Liver (tissue), 9 donors: ENCODE measurements around the gene RAB28. TPM values are rescaled to one million over a fixed set of nuclear protein-coding genes. Genes with fewer than 3 reads are reported as not detected.
"Not testable (repeated sequence)": the region's sequence is repeated elsewhere in the genome, so short reads cannot be mapped to it uniquely, and the experiment has no call there.

Experiments
- DNase-seq: peaks from one replicate; pipeline ENCODE4 v3.0.0-alpha.2; 2017; ENCODE audit warnings: low spot score
- H3K27ac ChIP-seq, 2 donors: one replicate each; pipeline ENCODE4 v1.7.0; 2013; ENCODE audit warnings: inconsistent platforms in 2 of 2, low read length in 2 of 2, control low read depth in 1 of 2, low read depth in 1 of 2, mild to moderate bottlenecking in 1 of 2
- H3K27me3 ChIP-seq, 4 donors: one replicate each; pipeline versions ENCODE4 v1.6.1 to v1.7.0; 2013; ENCODE audit warnings: low read length in 3 of 4, inconsistent platforms in 1 of 4, mild to moderate bottlenecking in 1 of 4, moderate library complexity in 1 of 4; ENCODE audit not compliant: control insufficient read depth in 4 of 4, insufficient read depth in 4 of 4
- H3K36me3 ChIP-seq, 4 donors: one replicate each; pipeline versions ENCODE4 v1.6.1 to v1.7.0; 2013; ENCODE audit warnings: low read length in 3 of 4, mild to moderate bottlenecking in 3 of 4, low read depth in 1 of 4, moderate library complexity in 1 of 4; ENCODE audit not compliant: control insufficient read depth in 4 of 4, insufficient read depth in 3 of 4
- H3K4me1 ChIP-seq, 4 donors: one replicate each; pipeline versions ENCODE4 v1.6.1 to v1.7.0; 2013; ENCODE audit warnings: low read length in 3 of 4, mild to moderate bottlenecking in 3 of 4, moderate library complexity in 1 of 4; ENCODE audit not compliant: control insufficient read depth in 4 of 4, insufficient read depth in 4 of 4
- H3K4me3 ChIP-seq, 3 donors: one replicate each; pipeline versions ENCODE4 v1.6.1 to v1.7.0; 2013; ENCODE audit warnings: low read length in 3 of 3, control low read depth in 1 of 3, low read depth in 1 of 3, mild to moderate bottlenecking in 1 of 3
- H3K9ac ChIP-seq, 2 donors: one replicate each; pipeline ENCODE4 v1.7.0; 2013; ENCODE audit warnings: low read length in 2 of 2, mild to moderate bottlenecking in 2 of 2, moderate library complexity in 2 of 2, control low read depth in 1 of 2, low read depth in 1 of 2
- H3K9me3 ChIP-seq, 4 donors: one replicate each; pipeline versions ENCODE4 v1.6.1 to v1.7.0; 2013; ENCODE audit warnings: low read length in 3 of 4; ENCODE audit not compliant: control insufficient read depth in 4 of 4
- ATF3 ChIP-seq: IDR thresholded peaks from 2 replicates; pipeline ENCODE4 v1.6.1; 2016; ENCODE audit warnings: antibody characterized with exemption
- EGR1 ChIP-seq, 2 donors: IDR thresholded peaks; 2 replicates each; pipeline ENCODE4 v1.6.1; 2016 to 2018; ENCODE audit warnings: antibody characterized with exemption in 2 of 2, low read depth in 2 of 2
- FOXA1 ChIP-seq: IDR thresholded peaks from 2 replicates; pipeline ENCODE4 v1.6.1; 2016; ENCODE audit warnings: antibody characterized with exemption
- FOXA2 ChIP-seq: IDR thresholded peaks from 2 replicates; pipeline ENCODE4 v1.6.1; 2016; ENCODE audit warnings: antibody characterized with exemption
- GABPA ChIP-seq, 2 donors: IDR thresholded peaks in 1 of 2; conservative IDR thresholded peaks in 1 of 2; 2 replicates each; pipeline ENCODE4 v1.6.1; 2016; ENCODE audit warnings: antibody characterized with exemption in 2 of 2, mild to moderate bottlenecking in 1 of 2, moderate library complexity in 1 of 2
- HNF4G ChIP-seq: IDR thresholded peaks from 2 replicates; pipeline ENCODE4 v1.6.1; 2016; ENCODE audit warnings: antibody characterized with exemption
- JUND ChIP-seq, 2 donors: IDR thresholded peaks; 2 replicates each; pipeline ENCODE4 v1.6.1; 2016; ENCODE audit warnings: antibody characterized with exemption in 2 of 2
- NR2F2 ChIP-seq: IDR thresholded peaks from 2 replicates; pipeline ENCODE4 v1.6.1; 2016; ENCODE audit warnings: antibody characterized with exemption
- RAD21 ChIP-seq, 2 donors: IDR thresholded peaks; 2 replicates each; pipeline ENCODE4 v1.6.1; 2016; ENCODE audit warnings: antibody characterized with exemption in 2 of 2, mild to moderate bottlenecking in 2 of 2
- TAF1 ChIP-seq: conservative IDR thresholded peaks from 2 replicates; pipeline ENCODE4 v1.6.1; 2016; ENCODE audit warnings: antibody characterized with exemption, mild to moderate bottlenecking
- YY1 ChIP-seq: IDR thresholded peaks from 2 replicates; pipeline ENCODE4 v1.6.1; 2016; ENCODE audit warnings: antibody characterized with exemption, mild to moderate bottlenecking
- ZBTB33 ChIP-seq: IDR thresholded peaks from 2 replicates; pipeline ENCODE4 v1.6.1; 2016; ENCODE audit warnings: antibody characterized with exemption
- WGBS: extraction: QIAGEN DNeasy Blood & Tissue Kit; methylation state at CpG from one replicate; pipeline ENCODE4 v1.1.7; 2013; 5-methylcytosine and 5-hydroxymethylcytosine counted together
- polyA plus RNA-seq, 2 donors: library from polyadenylated mRNA; stranded (reverse) in 1 of 2; unstranded in 1 of 2; fragments of 200-250 nt in 1 of 2; fragments of >200 nt in 1 of 2; fragmentation: Nextera tagmentation in 1 of 2; extraction: Ambion mirVana in 1 of 2; gene quantifications; one replicate each; pipeline versions ENCODE4 v1.2.1 to v1.2.3, GENCODE V29; 2013 to 2015
- total RNA-seq, 2 donors: library from RNA; depleted of rRNA; stranded (reverse); fragments of >200 nt; gene quantifications; one replicate each; pipeline ENCODE4 v1.2.3, GENCODE V29; 2014
- TF ChIP-seq, protein P1 (sequence below): fragments of 150-350 bp; IDR thresholded peaks from 2 replicates; pipeline ENCODE4 v1.5.1; 2017; ENCODE audit warnings: improper control_type of control experiment, low read depth, low read length; ENCODE audit not compliant: missing input control
- donor health status: healthy.
- donor health status: healthy.
- donor health status: healthy.
- donor health status: healthy.
- donor health status: healthy.

RAB28 gene
- total and polyA plus RNA-seq, 4 donors, result 3.9 to 7.7 (median 6.8) TPM

- Histone ChIP-seq H3K36me3 (no peaks in the 10 kb centered on the region), H3K4me1 (peaks cover 0 to 4% (median 0%) of the 10 kb centered on the region in 4 donors), H3K9me3 (no peaks in the 10 kb centered on the region), H3K27me3 (no peaks in the 10 kb centered on the region), H3K9ac (no peak overlapping the region), H3K27ac (no peak overlapping the region), H3K4me3 (no peak overlapping the region)
- no peak for DNase-seq
- WGBS, result 49% methylated on average over 2 of the region's 2 CpGs
- TF ChIP-seq JUND (IDR thresholded peaks at IDR 0.05) (no peak), FOXA1 (no peak), ATF3 (no peak), RAD21 (IDR thresholded peaks at IDR 0.05) (no peak), GABPA (IDR thresholded peaks at IDR 0.05 in 1 of 2, conservative IDR thresholded peaks at IDR 0.05 in 1 of 2) (no peak)
Measured at GRCh38 chr4:13411942-13412341, 72.2 kb downstream of the RAB28 start.

DNA sequence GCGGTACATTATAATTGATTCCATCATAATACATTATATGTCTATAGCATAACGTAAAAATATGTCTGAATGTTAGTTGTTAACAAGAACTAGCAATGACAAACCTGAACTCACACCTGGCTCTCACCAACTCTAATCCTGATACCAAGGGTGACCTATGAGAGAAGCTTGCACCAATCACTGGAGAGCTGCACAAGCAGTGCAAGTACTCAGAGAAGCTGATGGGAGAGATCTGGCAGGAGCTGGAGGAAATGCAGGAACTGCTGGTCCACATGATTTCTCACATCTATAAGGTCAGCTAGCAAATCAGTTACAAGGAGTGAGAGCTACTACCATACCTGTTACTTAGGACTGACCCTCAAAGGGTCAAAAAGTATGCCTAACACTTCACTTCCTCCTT lies 74.8 kb downstream of the RAB28 start:
- no peak overlapping the region for H3K9ac ChIP-seq
- no peaks in the 10 kb centered on the region for H3K4me1 ChIP-seq
- DNase-seq, result no peak
- H3K9me3 ChIP-seq, result no peaks in the 10 kb centered on the region
- TF ChIP-seq YY1, result no peak
- no peak for TF ChIP-seq JUND (IDR thresholded peaks at IDR 0.05)
- TF ChIP-seq RAD21 (IDR thresholded peaks at IDR 0.05), result no peak
- no peak for TF ChIP-seq HNF4G
- no peak for TF ChIP-seq ZBTB33
- TF ChIP-seq EGR1 (IDR thresholded peaks at IDR 0.05; ENCODE audit: low read depth in 2 of 2), result no peak
- no peak for TF ChIP-seq ATF3
- no peak overlapping the region for H3K4me3 ChIP-seq
- WGBS, result 98% methylated on average over 2 of the region's 2 CpGs
- H3K27me3 ChIP-seq, result no peaks in the 10 kb centered on the region
- no peaks in the 10 kb centered on the region for H3K36me3 ChIP-seq
- no peak overlapping the region for H3K27ac ChIP-seq

GRCh38 chr4:13406156-13406555 lies 78.0 kb downstream of the RAB28 start:
- not testable (repeated sequence) for H3K27ac ChIP-seq, H3K4me3 ChIP-seq, H3K9me3 ChIP-seq, H3K9ac ChIP-seq, H3K27me3 ChIP-seq, H3K4me1 ChIP-seq, H3K36me3 ChIP-seq, DNase-seq
- 96% methylated on average over 3 of the region's 3 CpGs for WGBS

- Histone ChIP-seq H3K4me1 (no peaks in the 10 kb centered on the region), H3K9ac (no peak overlapping the region), H3K4me3 (no peak overlapping the region), H3K9me3 (no peaks in the 10 kb centered on the region), H3K27me3 (no peaks in the 10 kb centered on the region), H3K36me3 (no peaks in the 10 kb centered on the region), H3K27ac (no peak overlapping the region)
- WGBS, result 96% methylated on average over 2 of the region's 2 CpGs
- no peak for DNase-seq
- no peak for TF ChIP-seq NR2F2
- TF ChIP-seq JUND (IDR thresholded peaks at IDR 0.05), result no peak
- TF ChIP-seq EGR1 (IDR thresholded peaks at IDR 0.05; ENCODE audit: low read depth in 2 of 2), result no peak
- TF ChIP-seq GABPA (IDR thresholded peaks at IDR 0.05 in 1 of 2, conservative IDR thresholded peaks at IDR 0.05 in 1 of 2), result no peak
- TF ChIP-seq FOXA1, result no peak
- TF ChIP-seq RAD21 (IDR thresholded peaks at IDR 0.05), result no peak
- TF ChIP-seq ZBTB33, result no peak
- TF ChIP-seq TAF1, result no peak
- TF ChIP-seq ATF3, result no peak
- no peak for TF ChIP-seq YY1
- TF ChIP-seq HNF4G, result no peak
- TF ChIP-seq FOXA2, result no peak
- TF ChIP-seq, protein P1, sequence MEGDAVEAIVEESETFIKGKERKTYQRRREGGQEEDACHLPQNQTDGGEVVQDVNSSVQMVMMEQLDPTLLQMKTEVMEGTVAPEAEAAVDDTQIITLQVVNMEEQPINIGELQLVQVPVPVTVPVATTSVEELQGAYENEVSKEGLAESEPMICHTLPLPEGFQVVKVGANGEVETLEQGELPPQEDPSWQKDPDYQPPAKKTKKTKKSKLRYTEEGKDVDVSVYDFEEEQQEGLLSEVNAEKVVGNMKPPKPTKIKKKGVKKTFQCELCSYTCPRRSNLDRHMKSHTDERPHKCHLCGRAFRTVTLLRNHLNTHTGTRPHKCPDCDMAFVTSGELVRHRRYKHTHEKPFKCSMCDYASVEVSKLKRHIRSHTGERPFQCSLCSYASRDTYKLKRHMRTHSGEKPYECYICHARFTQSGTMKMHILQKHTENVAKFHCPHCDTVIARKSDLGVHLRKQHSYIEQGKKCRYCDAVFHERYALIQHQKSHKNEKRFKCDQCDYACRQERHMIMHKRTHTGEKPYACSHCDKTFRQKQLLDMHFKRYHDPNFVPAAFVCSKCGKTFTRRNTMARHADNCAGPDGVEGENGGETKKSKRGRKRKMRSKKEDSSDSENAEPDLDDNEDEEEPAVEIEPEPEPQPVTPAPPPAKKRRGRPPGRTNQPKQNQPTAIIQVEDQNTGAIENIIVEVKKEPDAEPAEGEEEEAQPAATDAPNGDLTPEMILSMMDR, result no peak
Measured at GRCh38 chr4:13403833-13404232, 80.3 kb downstream of the RAB28 start.
